HG02943 (cell line): ENCODE measurements around the gene NDUFS2.

Experiments
- ATAC-seq: cut with Tn5 transposase; IDR thresholded peaks from one replicate; pipeline ENCODE4 v1.9.1; 2021; ENCODE audit warnings: mild to moderate bottlenecking, low read depth, moderate library complexity; ENCODE audit not compliant: unreplicated experiment

The NDUFS2 gene

DNA sequence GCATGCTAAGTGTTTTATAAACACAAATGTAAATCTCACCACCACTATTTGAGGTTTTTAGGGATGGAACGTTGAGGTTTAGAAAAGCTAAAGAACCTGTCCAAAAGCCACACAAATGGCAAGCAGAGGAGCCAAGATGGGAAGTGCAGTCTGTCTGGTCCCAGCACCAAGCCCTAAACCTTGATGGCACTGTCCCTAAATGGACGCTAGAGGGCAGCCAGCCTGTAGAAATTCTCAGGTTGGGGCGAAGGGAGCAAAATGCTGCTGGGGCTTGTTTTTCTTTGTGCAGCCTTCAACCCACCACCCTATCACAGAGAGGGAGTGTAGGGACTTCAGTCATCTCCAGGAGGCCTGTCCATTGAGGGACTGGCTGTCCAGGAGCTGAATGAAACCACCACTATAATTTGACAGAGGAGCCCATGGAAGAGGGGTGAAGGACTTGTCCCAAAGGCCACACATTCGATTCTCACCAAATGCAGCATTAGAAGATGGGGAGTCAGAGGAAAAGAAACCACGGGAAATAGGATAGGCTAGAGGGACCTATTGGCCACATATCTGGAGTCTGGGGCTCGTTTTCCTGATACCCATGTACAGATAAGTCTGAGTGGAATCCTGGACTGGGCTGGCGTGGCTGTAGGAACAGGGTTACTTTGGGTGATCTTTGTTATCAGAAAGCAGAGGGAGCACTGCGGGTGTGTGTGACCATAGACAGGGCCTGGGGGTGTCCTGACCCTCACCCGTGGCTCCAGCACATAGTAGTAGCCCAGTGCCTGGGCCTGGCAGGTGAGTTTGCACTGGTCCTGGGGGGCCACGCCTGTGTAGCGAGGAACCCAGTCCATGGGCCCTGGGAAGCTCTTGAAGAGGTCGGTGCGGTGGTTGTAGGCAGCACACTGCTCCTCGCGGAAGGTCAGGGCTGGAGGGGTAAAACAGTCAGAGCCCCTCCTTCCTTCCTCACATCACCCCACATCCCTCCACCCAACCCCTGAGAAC is 9.4 kb upstream of the NDUFS2 start:
- ATAC-seq = no peak

DNA sequence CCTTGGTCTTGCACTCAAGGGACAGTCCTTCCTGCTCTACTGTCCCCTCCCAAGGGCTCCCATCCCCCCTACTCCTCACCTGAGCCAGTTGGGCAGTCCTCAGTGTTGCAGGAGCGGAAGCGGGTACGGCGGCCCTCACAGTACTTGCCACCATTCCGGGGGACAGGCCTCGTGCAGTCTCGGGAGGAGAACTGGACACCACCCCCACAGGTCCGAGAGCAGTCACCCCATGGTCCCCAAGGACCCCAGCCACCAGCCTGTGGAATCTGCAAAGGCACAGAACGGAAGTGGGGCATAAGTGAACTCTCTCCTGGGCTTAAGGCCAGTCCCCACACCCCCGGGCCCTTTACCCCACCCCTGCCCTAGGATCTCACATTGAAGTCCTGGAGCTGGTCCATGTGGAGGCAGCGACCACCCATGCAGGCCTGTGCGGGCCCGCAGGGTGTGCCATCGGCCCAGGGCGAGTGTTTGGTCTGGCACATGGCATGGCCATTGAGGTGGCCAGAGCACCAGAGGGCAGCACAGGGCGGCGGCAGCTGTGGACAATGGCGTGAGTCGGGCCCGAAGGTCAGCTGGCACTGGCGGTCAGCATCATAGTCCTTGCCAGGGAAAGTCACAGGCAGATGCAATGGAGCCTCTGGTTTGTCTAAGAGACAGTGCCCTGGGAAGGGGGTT is 8.5 kb upstream of the NDUFS2 start:
- ATAC-seq = no peak

DNA sequence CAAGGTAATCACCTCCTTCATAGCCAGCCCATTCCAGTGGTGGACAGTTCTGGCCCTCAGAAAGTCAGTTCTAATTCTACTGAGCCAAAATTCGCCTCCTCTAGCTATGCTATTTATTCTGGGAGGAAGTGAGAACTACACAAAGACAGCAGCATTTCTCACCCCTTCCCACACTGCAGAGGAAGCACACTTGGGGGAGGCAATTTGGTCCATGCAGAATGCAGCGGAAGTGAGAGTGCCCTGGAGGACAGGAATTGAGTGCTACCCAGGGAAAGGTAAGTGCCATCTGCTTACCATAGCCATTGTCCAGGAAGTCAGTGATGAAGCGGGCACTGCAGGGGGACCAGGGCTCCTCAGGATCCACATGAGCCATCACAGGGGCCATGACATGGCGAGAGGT is 7.0 kb upstream of the NDUFS2 start:
- ATAC-seq = no peak

DNA sequence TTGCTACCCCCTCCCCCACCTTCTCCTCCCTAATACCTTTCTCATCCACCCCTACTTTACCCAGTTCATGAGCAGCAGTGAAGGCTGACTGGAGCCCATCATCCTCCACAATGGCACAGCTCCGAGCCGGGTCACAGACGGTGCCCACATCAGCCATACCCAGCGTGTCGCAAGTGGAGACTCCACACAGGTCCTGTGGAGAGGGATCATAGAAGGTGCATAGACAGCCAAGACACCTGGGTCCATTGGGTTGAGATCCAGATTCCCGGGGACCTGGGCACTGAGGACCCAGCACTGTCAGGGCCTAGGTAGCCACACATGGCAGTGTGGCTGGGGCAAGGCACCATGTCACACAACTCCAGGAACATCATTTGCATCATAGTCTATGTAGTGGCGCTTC is 6.1 kb upstream of the NDUFS2 start:
- no peak for ATAC-seq

DNA sequence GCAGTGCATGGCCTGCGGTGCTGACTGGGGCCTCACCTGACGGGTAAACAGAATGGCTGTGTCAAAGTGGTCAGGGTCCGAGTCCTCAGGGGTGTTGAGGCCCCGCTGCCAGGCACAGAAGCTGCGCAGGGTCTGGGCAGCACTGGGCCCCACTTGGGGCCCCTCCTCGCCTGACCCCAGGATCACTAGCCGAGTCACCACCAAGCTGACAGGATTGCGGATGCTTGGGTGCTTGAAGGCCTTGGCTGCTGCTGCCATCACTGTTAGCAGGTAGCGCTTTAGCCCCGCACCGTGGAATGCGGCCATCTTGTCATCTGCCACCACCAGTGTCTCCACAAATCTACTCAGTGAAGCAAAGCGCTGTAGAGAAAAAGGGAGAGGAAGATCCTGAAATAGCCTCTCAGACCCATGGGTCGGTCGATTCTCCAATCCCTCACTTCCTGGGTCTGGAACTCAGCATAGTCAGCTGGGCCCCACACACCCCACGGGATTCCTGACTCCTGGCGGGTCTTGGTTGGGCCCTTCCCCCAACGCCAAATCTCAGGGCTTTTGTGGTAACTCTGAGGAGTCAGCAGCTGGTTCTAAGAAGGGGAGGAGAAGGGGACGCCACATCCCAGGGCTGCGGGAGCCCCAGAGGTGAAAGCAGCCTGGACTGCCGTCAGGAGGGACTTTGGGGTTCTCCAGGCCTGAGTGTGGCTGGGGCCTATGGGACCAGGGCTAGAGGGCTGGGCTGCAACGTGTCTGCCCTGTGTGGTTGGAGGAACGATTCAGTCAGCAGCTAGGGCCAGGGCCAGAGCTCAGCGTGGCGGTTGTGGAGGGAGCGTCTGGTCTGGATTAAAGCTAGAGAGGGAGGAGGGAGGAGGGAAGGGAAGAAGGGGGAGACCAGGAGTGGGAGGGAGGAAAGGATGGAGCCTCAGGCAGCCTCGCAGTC is 5.4 kb upstream of the NDUFS2 start:
- no peak for ATAC-seq

DNA sequence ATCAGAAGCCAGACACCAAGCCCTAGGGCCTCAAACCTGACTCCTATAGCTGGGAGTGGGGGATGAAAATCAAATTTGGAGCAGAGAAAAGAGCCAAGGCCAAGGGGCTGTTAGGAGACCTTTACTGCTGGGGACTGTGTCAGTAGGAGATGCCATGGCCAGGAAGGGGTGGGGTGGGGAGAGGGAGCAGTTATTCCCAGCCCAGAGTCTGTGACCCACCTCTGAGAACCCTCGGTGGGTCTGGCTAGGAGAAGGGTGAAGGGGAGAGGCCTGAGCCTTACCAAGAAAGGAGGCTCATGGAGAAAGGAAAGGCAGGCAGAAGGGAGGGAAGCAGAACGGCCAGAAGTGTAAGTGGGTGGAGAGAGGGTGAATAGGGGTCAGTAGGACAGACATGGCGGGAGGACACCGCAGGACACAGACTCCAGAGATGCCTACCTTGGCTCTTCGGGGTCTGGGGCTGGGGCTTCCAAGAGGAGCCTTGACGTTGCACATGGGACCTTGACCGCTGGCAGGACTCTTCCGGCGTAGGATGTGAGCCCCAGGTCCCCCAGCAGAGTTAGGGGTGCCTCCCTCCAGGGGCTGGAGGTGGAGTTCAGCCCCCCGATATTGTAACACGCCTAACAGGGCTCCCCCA is 4.5 kb upstream of the NDUFS2 start:
- no peak for ATAC-seq

DNA sequence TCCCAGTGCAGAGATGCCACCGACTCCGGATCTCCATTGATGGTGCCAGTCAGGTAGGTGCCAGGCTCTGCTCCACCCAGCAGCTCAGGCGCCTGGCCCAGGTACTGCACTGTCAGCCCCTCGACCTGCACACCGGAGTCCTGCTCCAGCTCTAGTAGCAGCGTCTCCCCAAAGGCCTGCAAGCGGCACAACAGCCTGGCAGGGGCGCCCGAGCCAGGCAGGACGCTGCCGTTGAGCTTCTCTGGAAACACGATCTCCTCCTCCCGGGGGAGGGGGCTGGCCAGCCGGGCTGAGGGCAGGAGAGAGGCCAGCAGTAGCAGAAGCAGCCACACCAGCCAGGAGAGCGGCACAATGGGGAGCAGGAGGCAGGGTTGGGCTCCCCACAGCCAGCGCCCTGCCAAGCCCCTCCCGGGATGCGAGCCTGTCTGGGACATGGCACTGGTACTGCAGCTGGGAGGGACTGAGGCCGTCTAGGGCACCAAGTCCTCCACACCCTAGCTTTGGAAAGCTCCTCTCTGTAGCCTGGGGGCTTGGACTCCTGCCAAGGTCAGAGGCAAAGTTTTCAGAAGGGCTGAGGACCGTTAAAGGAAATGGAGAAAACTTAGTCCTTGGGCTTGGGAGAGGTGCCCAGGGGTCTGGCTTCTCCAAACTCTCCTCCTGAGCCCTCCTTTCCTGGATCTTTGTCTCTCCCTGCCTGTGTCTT is 3.8 kb upstream of the NDUFS2 start:
- no peak for ATAC-seq

DNA sequence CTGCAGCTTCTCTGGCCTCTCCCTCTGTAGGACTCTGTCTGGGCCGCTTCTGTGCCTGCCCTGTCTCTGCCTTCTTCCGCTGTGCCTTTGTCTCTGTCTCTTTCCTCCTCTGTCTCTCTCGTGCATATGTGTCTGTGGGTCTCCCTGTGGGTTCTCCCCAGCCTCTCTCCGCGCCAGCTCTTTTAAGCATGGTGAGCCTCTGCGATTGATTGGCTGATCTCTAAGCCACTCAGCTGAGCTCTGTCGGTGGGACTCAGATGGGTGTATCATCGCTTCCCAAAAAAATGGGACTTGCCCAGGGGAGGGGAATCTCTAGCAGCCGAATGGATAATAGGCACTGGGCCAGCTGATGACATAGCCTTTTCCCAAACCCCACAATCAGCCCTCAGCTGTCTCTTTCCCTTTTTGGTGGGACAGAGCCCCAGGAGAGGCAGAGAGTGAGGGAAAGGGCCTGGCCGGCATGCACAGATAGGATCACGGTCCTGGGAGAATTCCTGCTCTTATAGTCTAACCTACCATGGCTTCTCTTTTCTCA is 3.2 kb upstream of the NDUFS2 start, which contains the start of gene ADAMTS4:
ADAMTS4 (minus strand) TSS at position 158 of the 535 bp plus-strand sequence. CDS start 427 bp downstream, outside the sequence.
- no peak for ATAC-seq

DNA sequence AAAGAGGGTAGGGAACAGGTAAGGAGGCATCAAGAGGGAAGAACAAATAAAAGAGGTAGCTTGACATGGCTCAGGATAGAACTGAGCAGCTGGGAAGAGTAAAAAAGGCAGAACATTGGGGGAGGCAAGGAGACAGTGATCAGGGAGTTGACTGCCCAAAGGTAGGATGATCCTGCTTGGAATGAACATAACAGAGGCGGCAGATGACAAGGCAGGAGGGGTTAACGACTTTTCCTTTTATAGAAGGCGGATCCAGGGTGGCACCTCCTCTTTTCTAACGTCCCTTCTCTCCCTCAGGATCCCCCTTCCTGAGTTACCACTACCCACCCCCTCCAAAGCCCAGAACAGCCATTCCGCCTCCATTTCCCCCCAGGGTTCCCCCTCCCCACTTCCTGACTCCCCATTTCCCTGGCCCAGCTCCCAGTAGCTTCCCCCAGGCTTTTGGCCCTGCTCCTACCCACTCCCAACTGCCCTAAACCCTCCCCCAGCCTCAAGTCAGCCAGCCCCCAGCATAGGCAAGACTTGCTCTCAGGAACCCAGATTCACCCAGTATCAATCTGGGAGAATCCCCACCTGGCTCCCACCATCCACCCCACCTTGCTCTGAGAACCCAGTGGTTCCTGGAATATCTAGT is 2.5 kb upstream of the NDUFS2 start:
- no peak for ATAC-seq

DNA sequence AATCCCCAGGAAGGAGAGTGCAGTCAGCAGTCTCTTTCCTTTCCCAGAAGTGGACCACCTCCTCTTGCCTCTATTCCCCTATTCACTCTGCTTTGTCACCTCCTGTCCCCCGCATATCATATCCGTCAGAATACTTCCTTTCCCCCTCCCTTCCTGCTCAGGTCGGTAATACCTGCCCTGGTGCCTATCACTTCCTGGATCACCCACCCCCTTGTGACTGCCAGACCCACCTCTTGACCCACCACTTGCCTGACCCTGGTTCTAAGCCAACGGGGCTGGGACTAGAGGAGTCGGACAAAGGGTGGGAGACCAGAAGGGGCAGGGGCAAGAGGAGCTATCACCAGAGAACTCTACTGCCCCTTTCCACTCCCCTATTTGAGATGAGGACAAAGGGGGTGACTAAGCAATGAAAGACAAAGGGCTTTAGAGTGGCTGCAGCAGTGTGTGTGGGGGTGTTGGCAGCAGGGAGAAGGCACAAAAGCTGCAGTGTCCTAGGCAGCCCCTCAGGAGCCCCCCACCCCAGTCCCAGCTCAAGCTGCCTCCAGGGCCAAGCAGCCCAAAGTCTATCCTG is 1.7 kb upstream of the NDUFS2 start:
- ATAC-seq = no peak

DNA sequence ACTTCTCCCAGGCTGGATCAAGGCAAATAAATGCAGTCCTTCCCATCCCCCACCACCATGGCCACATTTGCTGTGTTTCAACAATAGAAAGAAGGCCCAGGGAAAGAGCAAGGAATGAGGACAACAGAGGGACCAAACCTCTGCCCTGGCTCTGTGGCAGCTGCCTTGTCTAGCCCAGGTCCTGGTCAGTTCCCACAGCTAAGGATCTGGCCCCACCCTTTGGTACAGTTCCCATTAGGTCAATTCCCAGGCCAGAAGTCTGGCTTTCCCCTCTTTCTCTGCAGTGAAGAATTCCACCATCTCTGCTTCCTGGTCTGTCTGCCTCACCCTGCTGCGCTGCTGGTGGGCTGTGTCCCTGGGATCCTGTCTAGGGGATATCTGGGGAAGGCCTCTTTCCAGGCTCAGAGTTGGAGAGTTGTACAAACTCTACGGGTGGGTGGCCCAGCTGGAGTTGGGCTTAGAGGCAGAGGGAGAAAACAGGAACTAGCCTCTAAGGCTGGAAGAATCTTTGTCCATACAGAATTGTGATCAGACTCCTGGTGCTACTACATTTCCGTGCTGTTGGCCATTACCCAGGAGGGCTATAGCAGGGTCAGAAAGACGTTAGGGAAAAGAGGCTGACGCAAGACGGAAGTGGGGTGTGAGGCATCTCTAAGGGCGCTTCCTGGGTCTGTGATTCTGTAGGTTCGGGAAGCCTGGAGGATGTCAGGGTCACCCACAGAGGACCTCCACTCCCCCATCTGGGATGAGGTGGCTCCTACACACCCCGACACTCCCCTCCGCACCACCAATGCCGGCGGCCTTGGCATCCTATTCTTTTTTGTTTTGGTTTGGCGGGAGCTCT is 953 bp upstream of the NDUFS2 start:
- no peak for ATAC-seq

DNA sequence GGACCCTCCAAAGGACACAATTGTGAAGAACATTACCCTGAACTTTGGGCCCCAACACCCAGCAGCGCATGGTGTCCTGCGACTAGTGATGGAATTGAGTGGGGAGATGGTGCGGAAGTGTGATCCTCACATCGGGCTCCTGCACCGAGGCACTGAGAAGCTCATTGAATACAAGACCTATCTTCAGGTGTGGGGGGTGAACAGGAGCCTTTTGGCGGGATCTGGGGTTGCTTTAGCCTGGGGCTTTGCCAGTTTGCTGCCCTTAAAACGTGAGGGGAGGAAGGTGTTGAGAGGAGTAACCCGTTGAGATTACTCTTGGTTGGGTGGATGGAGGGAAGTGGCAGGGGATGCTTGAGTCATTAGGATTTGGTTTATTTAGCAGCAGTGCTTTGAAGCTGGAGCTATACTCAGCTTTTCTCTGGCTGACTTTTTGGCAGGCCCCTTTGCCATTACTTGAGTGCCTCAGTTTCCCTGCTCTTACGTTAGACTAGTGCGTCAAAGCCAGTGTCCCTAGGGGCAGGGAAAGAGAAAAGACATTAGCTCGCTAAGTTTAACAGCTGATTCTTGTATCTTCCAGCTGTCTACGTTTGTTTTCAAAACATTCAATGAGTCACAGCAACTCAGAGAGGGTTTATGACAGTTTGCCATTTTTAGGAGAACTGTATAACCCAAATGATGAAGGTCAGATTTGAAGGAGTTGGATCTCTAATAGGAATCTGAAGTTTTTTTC is 4.4 kb downstream of the NDUFS2 start:
- ATAC-seq = no peak

DNA sequence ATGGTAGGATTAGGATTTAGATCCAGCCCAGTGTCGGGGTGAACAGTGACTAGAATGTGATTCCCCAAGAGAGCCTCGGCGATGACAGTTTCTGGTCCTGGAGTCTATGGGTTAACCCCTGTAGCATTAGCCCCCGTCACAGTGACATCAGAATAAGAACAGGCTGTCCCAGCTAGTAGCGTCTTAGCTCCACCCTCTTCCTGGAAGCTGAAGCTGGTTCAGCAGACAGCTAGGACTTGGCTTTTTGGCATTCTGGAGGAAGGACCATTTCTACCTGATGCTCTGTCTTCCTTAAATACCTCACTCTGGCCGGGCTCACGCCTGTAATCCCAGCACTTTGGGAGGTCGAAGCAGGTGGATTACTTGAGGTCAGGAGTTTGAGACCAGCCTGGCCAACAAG is 5.0 kb downstream of the NDUFS2 start:
- no peak for ATAC-seq

DNA sequence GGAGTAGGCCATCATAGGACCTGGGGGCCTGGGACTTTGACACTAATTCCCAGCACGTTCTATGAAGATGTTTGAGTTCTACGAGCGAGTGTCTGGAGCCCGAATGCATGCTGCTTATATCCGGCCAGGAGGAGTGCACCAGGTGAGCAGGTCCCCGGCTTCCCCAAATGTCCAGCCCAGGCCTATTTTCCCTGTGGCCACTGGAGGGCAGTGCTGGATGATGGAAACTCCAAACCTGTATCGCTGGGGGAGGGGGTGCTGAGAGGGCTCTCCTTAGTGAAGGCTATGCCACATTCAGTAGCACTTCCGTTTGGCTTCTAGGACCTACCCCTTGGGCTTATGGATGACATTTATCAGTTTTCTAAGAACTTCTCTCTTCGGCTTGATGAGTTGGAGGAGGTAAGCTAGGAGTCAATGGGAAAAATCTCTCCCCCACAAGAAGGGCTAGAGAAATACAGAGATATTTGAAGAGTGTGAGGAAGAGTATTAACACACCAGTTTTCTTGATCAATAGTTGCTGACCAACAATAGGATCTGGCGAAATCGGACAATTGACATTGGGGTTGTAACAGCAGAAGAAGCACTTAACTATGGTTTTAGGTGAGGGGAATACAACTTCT is 7.7 kb downstream of the NDUFS2 start:
- no peak for ATAC-seq

DNA sequence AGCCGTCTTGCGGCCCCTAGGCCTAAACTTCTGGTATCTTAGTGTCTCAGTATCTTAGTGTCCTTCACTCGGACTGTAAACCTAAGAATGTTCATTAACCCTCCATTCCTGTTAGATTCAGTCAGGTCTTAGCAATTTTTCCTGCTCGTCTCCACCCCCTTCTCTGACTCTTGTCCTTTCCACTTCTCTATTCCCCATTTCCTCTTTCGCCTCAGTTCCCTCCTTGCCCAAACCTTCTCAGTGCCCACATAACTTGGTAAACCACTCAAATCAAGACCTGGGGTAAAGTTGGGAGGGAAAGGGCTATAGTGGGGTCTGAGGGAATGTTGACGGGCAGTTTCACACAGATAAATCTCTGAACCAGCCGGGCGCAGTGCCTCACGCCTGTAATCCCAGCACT is 12.2 kb downstream of the NDUFS2 start:
- no peak for ATAC-seq

DNA sequence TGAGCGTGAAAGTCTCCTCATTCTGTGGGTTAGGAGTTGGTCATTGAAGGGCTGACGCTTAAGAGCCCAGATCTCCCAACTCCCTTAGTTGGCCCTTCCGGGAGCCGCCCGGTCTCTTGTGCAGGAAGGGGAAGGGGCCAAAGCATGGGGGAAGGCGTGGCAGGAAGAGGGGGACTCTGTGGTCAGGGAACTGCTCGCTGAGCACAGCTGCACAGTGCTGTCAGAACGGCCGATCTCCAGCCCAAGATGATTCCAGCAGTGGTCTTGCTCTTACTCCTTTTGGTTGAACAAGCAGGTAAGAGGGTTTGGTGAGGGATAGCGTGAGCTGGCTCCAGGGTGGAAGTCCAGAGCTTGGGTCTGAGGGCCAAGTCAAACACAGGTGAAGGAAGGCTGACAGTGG is 12.9 kb downstream of the NDUFS2 start, which contains the start of gene FCER1G:
FCER1G (plus strand) TSS at position 220 of the 400 bp plus-strand sequence; CDS start at position 247, 27 bp downstream.
- ATAC-seq = no peak
